NT2/D1 (cell line): ENCODE results near the gene ZNF618.

ENCODE experiments used
- DNase-seq: peaks from one replicate; pipeline ENCODE4 v3.0.0-alpha.2; 2011; ENCODE audit warnings: low read depth, low spot score
- H3K27me3 ChIP-seq: 2 replicates; pipeline ENCODE4 v1.6.0; 2011; ENCODE audit warnings: mild to moderate bottlenecking; ENCODE audit not compliant: insufficient read length, insufficient read depth
- H3K36me3 ChIP-seq: 2 replicates; pipeline ENCODE4 v1.6.1; 2011; ENCODE audit warnings: mild to moderate bottlenecking, low read length, mixed read lengths; ENCODE audit not compliant: insufficient read depth, insufficient read length
- H3K4me1 ChIP-seq: 2 replicates; pipeline ENCODE4 v1.5.1; 2011; ENCODE audit not compliant: insufficient read depth, insufficient read length
- H3K4me3 ChIP-seq: 2 replicates; pipeline ENCODE4 v1.5.1; 2011; ENCODE audit warnings: low read depth; ENCODE audit not compliant: insufficient read length
- H3K9ac ChIP-seq: 2 replicates; pipeline ENCODE4 v1.6.0; 2011; ENCODE audit warnings: low read depth; ENCODE audit not compliant: insufficient read length
- H3K9me3 ChIP-seq: 2 replicates; pipeline ENCODE4 v1.5.1; 2011; ENCODE audit warnings: mild to moderate bottlenecking, low read length; ENCODE audit not compliant: insufficient read depth
- SUZ12 ChIP-seq: IDR thresholded peaks from 2 replicates; pipeline ENCODE4 v1.6.1; 2011; ENCODE audit not compliant: insufficient read length, insufficient read depth; ENCODE audit errors: extremely low read depth
- YY1 ChIP-seq: IDR thresholded peaks from 2 replicates; pipeline ENCODE4 v1.6.1; 2011; ENCODE audit not compliant: insufficient read length, insufficient read depth
- ZNF274 ChIP-seq: IDR thresholded peaks from 2 replicates; pipeline ENCODE4 v1.6.1; 2011; ENCODE audit warnings: mild to moderate bottlenecking, low read depth, low read length

Gene ZNF618

DNA sequence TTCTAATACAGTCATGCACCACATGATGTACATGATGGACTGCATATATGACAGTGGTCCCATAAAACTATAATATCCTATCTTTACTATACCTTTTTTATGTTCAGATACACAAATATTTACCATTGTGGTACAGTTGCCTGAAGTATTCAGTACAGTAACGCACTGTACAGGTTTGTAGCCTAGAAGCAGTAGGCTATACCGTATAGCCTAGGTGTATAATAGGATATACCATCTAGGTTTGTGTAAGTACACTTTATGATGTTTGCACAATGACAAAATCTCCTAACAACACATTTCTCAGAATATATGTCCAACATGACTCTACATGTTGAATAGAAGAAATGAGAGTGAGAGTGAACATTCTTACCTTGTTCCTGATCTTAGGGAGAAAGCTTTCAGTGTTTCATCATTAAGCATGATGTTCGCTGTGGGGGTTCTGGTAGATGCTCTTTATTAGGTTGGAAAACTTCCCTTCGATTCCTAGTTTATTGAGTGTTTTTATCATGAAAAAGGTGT, 170.2 kb downstream of the ZNF618 start:
- DNase-seq: no peak
- no peak for TF ChIP-seq ZNF274
- TF ChIP-seq SUZ12: no peak
- no peak for TF ChIP-seq YY1
- Histone ChIP-seq H3K36me3 (peaks cover 26% of the 10 kb centered on the region), H3K27me3 (no peaks in the 10 kb centered on the region), H3K4me1 (no peaks in the 10 kb centered on the region), H3K9me3 (no peaks in the 10 kb centered on the region), H3K4me3 (no peak overlapping the region), H3K9ac (no peak overlapping the region)

GRCh38 chr9:114046875-114047274, 170.8 kb downstream of the ZNF618 start:
- Histone ChIP-seq H3K36me3 (peaks cover 32% of the 10 kb centered on the region), H3K4me3 (no peak overlapping the region)
- TF ChIP-seq YY1 (no peak), SUZ12 (no peak), ZNF274 (no peak)

GRCh38 chr9:114047717-114048116, 171.6 kb downstream of the ZNF618 start:
- Histone ChIP-seq H3K9me3 (no peaks in the 10 kb centered on the region), H3K9ac (no peak overlapping the region), H3K4me1 (no peaks in the 10 kb centered on the region), H3K36me3 (peaks cover 38% of the 10 kb centered on the region), H3K4me3 (no peak overlapping the region), H3K27me3 (no peaks in the 10 kb centered on the region)
- DNase-seq: peak; percentile 15
- TF ChIP-seq ZNF274 (no peak), SUZ12 (no peak), YY1 (no peak)

More at GRCh38 chr9:114046875-114047274, 170.8 kb downstream of the ZNF618 start:
- Histone ChIP-seq H3K27me3 (no peaks in the 10 kb centered on the region), H3K4me1 (no peaks in the 10 kb centered on the region), H3K9ac (no peak overlapping the region), H3K9me3 (no peaks in the 10 kb centered on the region)
- no peak for DNase-seq

GRCh38 chr9:114048533-114049415, 172.7 kb downstream of the ZNF618 start:
- H3K4me1 ChIP-seq: no peaks in the 10 kb centered on the region
- peaks cover 40% of the 10 kb centered on the region for H3K36me3 ChIP-seq

DNA sequence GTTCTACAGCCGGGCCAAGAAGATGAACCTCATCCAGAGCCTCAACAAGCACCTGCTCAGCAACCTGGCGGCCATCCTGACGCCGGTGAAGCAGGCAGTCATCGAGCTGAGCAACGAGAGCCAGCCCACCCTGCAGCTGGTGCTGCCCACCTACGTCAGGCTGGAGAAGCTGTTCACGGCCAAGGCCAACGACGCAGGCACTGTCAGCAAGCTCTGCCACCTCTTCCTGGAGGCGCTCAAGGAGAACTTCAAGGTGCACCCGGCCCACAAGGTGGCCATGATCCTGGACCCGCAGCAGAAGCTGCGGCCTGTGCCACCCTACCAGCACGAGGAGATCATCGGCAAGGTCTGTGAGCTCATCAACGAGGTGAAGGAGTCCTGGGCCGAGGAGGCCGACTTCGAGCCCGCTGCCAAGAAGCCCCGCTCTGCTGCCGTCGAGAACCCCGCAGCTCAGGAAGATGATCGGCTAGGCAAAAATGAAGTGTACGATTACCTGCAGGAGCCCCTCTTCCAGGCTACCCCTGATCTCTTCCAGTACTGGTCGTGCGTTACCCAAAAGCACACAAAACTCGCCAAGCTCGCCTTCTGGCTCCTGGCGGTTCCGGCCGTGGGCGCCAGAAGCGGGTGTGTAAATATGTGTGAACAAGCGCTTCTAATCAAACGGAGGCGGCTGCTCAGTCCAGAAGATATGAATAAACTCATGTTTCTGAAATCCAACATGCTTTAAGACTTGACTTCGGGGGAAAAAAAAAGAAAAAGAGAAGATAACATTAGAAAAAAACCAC, 173.5 kb downstream of the ZNF618 start:
- H3K27me3 ChIP-seq: no peaks in the 10 kb centered on the region
- no peak overlapping the region for H3K9ac ChIP-seq
- peaks cover 40% of the 10 kb centered on the region for H3K36me3 ChIP-seq
- no peak overlapping the region for H3K4me3 ChIP-seq
- no peaks in the 10 kb centered on the region for H3K4me1 ChIP-seq
- TF ChIP-seq SUZ12: no peak
- TF ChIP-seq ZNF274: no peak
- no peak for TF ChIP-seq YY1
- no peak for DNase-seq
- H3K9me3 ChIP-seq: no peaks in the 10 kb centered on the region

More at GRCh38 chr9:114048533-114049415, 172.7 kb downstream of the ZNF618 start:
- TF ChIP-seq YY1 (no peak), ZNF274 (no peak), SUZ12 (no peak)
- Histone ChIP-seq H3K4me3 (no peak overlapping the region), H3K9ac (no peak overlapping the region), H3K27me3 (no peaks in the 10 kb centered on the region), H3K9me3 (no peaks in the 10 kb centered on the region)
- no peak for DNase-seq

- H3K27me3 ChIP-seq: no peaks in the 10 kb centered on the region
- H3K4me3 ChIP-seq: no peak overlapping the region
- DNase-seq: no peak
- H3K9ac ChIP-seq: no peak overlapping the region
- H3K36me3 ChIP-seq: peaks cover 40% of the 10 kb centered on the region
- no peaks in the 10 kb centered on the region for H3K9me3 ChIP-seq
- no peak for TF ChIP-seq ZNF274
- no peak for TF ChIP-seq YY1
- TF ChIP-seq SUZ12: no peak
- H3K4me1 ChIP-seq: peaks cover 2% of the 10 kb centered on the region
Observed at GRCh38 chr9:114050226-114050568, 174.1 kb downstream of the ZNF618 start.

DNA sequence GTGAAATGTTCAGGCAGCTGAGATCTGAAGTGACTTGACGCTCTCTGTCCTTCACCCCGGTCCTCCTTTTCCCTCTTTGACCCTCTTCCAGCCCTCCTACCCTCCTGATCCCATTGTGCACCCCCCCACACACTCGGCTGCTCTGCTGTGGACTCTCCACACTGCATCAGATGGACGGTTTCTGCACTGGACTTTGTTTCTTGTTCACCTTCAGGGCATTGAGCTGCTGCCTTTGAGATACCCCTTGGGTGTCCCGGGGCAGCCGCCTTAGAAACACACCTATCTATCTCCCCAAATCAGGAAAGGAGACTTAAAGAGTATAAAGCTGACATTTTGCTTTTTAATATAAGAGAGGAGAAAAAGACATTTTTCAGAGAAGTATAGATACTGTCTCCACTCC, 174.5 kb downstream of the ZNF618 start:
- Histone ChIP-seq H3K9me3 (no peaks in the 10 kb centered on the region), H3K36me3 (peaks cover 40% of the 10 kb centered on the region), H3K9ac (no peak overlapping the region), H3K4me3 (no peak overlapping the region), H3K4me1 (peaks cover 2% of the 10 kb centered on the region), H3K27me3 (no peaks in the 10 kb centered on the region)
- DNase-seq: no peak
- TF ChIP-seq SUZ12 (no peak), YY1 (no peak), ZNF274 (no peak)
